HG03378 (cell line): Measurements from ENCODE around the gene ELANE.
A peak's percentile ranks its signal among the peaks of the same experiment; 100 is the strongest.
"Not testable (repeated sequence)": the region's sequence is repeated elsewhere in the genome, so short reads cannot be mapped to it uniquely, and the experiment has no call there.

ENCODE experiments used
- ATAC-seq: cut with Tn5 transposase; IDR thresholded peaks from one replicate; pipeline ENCODE4 v1.9.1; 2021; ENCODE audit warnings: mild to moderate bottlenecking, moderate library complexity; ENCODE audit not compliant: unreplicated experiment

Gene ELANE

DNA sequence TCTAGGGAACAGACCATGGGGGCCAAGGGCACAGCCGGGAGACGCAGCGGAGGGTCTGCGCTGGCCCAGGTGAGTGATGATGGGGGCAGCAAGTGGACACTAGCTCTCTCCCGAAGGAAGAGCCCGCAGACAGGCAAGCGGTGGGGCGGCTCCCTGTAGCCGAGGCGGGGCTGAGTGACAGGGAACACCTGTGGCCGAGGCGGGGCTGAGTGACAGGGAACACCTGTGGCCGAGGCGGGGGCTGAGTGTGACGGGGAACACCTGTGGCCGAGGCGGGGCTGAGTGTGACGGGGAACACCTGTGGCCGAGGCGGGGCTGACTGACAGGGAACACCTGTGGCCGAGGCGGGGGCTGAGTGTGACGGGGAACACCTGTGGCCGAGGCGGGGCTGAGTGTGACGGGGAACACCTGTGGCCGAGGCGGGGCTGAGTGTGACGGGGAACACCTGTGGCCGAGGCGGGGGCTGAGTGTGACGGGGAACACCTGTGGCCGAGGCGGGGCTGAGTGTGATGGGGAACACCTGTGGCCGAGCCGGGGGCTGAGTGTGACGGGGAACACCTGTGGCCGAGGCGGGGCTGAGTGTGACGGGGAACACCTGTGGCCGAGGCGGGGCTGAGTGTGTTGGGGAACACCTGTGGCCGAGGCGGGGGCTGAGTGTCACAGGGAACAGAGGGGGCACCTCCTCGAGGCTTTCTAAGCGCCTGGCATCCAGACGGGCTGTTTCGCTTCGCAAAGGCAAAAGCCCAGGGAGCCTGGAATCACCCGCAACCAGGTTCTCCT is 39.5 kb downstream of the ELANE start:
- not testable (repeated sequence) for ATAC-seq

DNA sequence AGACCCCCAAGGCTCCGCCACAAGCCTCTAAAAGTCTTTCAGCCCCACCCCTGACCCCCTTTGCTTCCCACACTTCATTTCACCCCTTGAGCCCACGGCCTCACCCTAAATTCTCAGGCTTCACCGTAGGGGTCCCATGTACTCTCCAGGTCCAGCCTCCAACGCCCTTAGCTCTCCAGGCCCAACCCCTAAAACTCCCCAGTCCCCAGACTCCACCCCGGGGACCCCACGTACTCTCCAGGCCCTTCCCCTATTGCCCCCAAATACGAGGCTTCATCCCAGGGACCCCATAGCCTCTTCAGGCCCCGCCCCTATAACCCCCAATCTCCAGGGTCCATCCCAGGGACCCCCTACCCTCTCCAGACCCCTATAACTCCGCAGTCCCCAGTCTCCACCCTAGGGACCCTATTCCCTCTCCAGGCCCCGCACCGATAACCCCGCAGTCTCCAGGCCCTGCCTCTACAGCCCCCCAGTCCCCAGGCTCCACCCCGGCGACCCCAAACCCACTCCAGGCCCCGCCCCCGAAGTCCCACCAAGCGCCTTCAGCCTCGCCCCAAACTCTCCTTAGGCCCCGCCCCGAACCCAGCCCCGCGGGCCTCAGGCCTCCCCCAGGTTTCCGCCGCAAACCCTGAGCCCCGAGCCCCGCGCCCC is 40.3 kb downstream of the ELANE start:
- no peak for ATAC-seq

DNA sequence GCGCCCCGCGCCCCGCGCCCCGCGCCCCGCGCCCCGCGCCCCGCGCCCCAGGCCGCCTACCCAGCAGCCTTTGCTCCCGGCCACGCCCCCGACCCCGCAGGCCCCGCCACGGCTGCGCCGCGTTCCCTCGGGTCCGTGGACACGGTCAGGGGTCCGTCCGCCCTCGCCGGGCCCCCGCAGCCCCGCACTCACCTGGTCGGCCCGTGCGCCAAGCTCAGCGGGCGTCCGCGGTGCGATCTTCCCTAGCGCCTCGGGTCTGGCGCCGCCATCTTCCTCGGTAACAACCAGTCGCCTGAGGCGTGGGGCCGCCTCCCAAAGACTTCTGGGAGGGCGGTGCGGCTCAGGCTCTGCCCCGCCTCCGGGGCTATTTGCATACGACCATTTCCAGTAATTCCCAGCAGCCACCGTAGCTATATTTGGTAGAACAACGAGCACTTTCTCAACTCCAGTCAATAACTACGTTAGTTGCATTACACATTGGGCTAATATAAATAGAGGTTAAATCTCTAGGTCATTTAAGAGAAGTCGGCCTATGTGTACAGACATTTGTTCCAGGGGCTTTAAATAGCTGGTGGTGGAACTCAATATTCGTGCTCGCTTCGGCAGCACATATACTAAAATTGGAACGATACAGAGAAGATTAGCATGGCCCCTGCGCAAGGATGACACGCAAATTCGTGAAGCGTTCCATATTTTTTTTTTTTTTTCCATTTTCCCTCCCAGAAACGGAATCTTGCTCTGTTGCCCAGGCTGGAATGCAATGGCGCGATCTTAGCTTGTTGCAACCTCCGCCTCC is 41.0 kb downstream of the ELANE start, which contains the start of the genes MED16 and RNU6-9:
Gene MED16 (minus strand): TSS at position 294 of the 796 bp plus-strand sequence. CDS start 2,056 bp downstream, outside the sequence.
Gene RNU6-9 (plus strand): TSS at position 591 of the 796 bp plus-strand sequence.
- ATAC-seq = peak; percentile 68

DNA sequence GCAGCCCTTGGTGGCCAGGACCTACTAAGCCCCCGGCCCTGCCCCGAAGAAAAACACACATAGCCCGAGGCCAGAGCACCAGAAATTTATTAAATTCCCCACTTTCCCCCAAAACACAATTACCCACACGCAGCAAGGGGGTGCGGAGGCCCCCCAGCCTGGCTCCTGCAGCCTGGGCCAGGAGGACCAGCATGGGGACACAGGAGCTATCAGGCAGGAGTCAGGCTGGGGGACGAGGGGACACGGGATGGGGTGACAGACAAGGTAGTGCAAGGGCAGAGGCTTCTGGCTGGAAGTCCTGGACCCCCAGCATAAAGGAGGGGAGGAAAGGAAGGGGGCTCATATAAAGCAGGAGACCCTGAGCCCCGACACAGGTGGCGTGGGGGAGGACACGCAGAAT is 44.3 kb downstream of the ELANE start:
- ATAC-seq = no peak

DNA sequence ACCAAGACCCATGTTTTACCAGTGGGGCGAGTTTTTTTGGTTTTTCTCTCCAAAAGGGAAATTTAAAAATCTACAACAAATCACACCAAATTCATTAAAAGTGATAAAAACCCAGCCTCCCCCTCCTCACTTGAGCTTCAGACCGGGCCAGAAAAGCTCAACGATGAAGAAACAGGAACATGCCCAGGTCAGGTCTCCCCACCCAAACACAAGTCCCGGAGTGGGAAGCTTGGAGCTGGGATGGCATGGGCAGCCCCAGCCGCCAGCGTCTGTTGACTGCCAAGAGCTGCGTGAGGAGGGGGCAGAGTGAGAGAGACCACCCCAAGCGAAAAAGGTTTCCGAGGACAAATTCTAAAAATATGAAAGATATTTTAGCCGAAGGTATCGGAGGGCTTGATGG is 44.9 kb downstream of the ELANE start:
- no peak for ATAC-seq

DNA sequence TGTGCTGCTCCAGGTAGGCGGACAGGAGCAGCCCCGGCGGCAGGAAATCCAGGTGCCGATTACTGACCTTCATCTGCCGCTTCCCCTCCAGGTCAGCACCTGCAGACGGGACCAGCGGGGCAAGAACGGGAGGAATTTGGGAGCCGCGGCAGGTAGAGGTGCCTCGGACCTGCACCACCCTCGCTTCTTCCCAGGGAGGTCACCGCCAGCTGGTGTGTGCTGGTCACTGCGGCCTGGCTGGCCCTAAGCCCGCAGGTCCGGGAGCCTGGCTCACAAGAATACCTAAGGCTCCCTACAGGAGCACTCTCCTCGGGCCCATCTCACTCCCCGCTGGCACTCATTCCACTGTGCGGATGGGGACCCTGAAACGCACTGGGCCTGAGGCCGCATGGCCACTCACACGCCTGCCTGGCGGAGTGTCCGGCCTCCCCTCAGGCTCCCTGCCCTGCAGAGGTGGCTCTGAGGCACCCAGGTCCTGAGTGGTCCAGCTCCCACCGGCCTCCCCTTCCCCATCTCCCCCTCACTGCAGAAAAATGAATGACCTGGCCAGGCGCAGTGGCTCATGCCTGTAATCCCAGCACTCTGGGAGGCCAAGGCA is 45.4 kb downstream of the ELANE start:
- no peak for ATAC-seq

DNA sequence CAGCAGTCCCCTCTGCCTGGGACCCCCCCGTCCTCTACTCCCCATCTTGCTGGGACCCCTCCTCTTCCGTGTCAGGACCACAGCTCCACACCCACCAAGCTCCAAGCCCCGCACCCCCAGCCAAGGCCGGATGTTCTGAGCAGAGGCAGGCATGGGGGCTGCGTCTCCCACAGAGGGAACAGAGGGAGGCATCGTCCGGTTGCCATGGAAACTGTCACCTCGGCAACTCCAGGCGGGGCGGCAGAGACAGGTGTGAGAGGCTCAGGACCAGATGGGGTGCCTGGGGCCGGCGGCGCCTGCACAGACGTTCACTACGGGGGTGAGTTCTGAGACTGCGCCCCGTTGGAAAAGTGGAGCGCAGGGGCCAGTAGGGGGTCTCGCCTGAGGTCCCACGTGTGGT is 46.6 kb downstream of the ELANE start:
- no peak for ATAC-seq

DNA sequence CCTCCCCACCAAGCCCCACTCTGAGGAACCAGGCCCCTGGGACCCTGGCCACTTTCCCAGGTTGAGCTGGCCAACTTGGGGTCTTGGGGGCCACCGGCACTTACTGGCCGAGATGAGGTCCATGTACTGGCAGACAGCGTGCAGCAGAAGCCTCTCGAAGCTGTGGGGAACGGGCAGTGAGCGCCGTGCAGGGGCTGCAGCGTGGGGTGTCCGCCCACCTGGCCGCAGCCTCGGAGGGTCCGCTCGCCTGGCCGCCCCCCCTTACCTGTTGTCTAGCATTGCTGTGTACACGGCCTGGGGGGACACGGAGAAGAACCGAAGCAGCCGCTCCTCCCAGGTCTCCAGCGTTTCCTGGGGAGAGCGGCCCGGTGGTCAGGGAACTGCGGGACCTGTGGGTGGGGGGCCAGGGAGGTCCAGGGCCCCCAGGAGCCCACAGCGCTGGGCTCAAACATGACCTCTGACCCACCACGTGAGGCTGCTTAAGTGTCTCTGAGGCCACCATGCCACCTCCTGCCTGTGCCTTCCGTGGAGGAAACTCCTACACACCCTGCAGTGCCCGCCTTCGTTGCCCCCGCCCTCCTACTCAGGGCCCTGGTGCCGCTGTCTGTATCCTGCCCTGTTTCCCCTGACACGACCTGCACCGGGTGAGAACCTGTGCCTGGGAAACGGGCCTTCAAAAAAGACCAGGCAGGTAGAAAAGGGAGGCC is 47.4 kb downstream of the ELANE start:
- no peak for ATAC-seq

DNA sequence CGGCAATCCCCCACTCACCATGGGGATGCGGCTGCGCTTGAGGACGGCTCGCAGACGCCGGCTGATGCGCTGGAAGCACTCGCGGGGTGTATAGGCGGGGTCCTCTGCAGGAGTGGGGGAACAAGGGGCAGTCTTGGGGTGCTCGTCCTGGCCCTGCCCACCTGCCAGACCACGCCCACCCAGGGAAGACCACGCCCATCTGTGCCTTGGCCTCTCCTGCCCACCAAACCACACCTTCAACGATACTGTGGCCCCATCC is 47.9 kb downstream of the ELANE start:
- no peak for ATAC-seq

DNA sequence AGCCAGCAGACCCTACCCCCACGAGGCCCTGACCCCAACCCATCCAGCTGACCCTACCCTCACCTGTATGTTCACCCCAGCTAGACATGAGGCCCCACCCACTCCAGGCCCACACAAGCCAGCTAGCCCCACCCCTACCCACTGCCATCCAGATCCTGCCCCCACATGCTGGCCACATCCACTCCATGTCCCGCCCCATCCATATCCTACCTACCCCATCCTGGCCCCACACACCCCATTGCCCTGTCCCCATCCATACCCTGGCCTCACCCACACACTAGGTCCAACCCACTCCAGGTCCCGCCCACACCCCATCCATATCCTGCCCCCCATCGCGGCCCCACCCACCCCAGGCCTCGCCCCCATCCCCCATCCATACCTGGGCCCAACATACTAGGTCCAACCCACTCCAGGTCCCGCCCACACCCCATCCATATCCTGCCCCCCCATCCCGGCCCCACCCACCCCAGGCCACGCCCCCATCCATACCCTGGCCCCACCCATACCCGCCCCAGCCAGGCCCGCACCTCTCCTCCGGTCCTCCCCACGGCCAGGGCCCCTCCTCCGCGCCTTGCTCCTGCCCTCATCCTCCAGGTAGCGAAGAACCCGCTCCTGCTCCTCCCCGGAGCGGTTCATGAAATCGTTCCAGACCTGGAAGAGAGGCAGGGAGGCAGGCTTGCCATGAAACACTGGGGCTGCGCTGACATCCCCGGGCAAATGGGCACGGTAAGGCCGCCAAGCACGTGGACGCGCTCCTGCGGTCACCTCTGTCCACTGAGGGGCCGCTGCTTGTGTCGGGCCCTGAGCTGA is 48.4 kb downstream of the ELANE start:
- ATAC-seq = no peak

DNA sequence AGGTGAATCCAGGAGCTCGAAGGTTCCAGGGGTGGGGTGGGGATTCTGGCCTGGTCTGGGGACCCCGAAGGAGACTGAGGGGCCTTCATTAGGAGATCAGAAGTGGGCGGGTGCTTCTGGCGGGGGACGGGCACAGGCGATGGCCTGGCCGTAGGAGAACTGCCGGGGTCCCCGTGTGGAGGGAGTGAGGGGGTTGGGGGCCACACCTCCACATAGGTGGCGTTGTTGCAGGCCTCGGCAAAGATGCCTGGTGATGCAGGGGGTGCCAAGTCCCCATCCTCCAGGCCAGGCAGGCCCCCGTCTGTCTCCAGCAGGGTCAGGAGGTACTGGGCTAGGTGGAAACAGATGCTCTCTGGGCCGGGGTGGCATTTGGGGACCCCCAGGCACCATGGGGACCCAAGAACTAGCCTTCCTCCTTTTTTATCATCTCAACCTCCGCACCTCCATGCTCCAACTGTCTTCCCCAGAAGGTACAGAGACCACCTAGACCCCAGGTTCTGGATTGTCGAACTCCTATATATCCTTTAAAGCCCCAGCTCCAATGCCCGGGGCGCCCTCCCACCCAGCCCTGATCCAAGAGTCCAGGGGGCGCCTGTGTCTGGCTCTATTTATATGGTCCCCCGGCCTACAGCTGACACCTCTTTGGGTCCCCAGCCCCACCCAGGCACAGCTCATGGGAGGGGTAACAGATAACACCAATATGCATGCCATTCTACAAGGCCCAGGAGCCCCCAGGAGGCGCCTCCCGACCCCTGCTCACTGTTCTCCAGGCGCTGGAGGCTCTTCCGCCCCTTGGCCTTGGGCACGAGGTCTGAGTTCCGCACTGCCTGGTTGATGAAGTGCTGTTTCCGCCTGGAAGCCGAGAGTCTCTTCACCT is 49.4 kb downstream of the ELANE start:
- no peak for ATAC-seq

DNA sequence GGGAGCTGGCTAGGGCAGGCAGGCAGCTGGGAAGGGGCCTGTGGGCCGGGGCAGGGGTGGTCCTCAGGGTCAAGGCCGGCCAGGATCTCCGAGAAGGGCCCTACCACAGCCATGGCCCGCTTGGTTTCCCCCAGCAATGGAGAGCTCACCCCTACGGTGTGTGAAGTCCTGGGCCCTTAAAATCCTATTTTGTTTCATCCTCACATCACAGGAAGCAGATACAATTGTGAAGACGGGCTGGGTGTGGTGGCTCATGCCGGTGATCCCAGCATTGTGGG is 49.9 kb downstream of the ELANE start:
- ATAC-seq = no peak

DNA sequence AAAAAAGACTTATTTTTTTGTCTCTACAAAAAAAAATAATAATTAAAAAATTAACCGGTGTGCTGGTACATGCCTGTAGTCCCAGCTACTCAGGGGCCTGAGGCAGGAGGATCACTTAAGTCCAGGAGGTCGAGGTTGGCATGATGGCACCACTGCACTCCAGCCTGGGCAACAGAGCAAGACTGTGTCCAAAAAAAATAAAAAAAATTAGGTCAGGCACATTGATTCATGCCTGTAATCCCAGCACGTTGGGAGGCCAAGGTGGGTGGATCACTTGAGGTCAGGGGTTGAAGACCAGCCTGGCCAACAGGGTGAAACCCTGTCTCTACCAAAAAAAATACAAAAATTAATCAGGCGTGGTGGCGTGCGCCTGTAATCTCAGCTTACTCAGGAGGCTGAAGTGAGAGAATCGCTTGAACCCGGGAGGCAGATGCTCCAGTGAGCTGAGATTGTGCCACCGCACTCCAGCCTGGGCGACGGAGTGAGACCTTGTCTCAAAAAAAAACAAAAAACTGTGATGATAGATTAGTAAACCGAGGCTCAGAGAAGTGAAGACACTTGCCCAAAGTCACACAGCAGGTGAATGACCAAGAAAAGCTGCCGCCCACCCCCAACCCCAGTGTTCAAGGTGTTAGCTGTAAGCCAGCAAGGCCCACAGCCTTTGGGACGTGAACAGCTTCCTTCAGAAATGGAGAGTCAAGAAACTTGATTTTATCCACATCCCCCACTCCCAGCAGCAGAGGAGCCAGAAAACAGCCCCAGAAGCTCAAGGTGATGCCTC is 50.5 kb downstream of the ELANE start:
- ATAC-seq = no peak

DNA sequence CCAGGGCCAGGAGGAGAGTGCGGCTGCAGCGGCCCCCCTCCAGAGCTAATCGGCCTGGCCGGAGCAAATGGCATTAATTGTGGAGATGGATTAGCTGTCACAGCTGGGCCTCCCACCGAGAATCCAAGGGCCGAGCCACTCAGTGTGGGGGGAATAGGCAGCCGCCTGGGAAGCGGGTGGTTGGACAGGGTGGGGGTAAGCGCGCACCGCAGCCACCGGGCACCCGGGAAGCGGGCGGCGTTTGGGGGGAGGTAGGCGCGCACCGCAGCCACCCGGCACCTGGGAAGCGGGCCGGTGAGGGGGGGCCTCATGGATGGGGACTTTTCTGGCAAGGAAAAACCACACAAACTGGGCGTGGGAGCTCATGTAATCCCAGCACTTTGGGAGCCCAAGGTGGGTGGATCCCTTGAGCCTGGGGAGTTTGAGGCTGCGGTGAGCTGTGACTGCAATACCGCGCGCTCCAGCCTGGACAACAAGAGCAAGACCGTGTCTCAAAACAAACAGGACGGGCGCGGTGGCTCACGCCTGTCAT is 51.2 kb downstream of the ELANE start:
- ATAC-seq = no peak

DNA sequence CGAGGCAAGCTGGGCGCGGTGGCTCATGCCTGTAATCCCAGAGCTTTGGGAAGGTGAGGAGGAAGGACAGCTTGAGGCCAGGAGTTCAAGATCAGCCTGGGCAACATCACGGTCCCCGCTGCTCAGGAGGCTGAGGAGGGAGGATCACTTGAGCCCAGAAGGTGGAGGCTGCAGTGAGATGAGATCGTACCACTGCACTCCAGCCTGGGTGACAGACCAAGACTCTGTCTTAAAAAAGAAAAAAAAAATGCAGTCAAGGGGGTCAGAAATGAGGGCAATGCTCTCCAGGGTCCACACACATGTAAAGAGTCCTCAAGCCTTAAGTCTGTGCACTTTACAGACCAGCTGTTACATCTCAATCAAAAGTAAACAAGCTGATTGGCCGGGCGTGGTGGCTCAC is 52.4 kb downstream of the ELANE start:
- no peak for ATAC-seq
